OCI-LY7 (cell line): ENCODE data around the gene TTLL1. TPM values are rescaled to one million over a fixed set of nuclear protein-coding genes. Genes with fewer than 3 reads are reported as not detected.

ENCODE experiments used
- BruUV-seq: library from RNA; stranded (reverse); fragments of 400-500 nt; replicated peaks from 2 replicates; lab custom pipeline; 2021; lab: Mats Ljungman, UMichigan
- CTCF ChIA-PET: fragments of 300-600 bp; sonication (Branson Sonifier 250); formaldehyde crosslinking; loops from one replicate; lab custom pipeline; 2022; ENCODE audit warnings: antibody characterized with exemption; ENCODE audit not compliant: unreplicated experiment; lab: Charles Lee
- POLR2A ChIA-PET: fragments of 300-600 bp; sonication (Branson Sonifier 250); formaldehyde crosslinking; loops from one replicate; lab custom pipeline; 2022; ENCODE audit warnings: antibody characterized with exemption; lab: Charles Lee
- DNase-seq: peaks from one replicate; pipeline ENCODE4 v3.0.0-alpha.2; 2015; ENCODE audit warnings: low spot score
- H2AFZ ChIP-seq: fragments of 200-600 bp; sonication (generic), shearing (Covaris generic); 2 replicates; pipeline ENCODE4 v1.6.1; 2014; ENCODE audit warnings: mild to moderate bottlenecking, antibody characterized with exemption, low read length, moderate library complexity
- H3K27ac ChIP-seq: fragments of 200-600 bp; sonication (generic); 2 replicates; pipeline ENCODE4 v1.5.1; 2014; ENCODE audit warnings: mixed run types, low read depth, mild to moderate bottlenecking, moderate library complexity, low read length, inconsistent platforms; ENCODE audit not compliant: poor library complexity, severe bottlenecking
- H3K36me3 ChIP-seq: fragments of 200-600 bp; sonication (generic); 2 replicates; pipeline ENCODE4 v1.6.1; 2014; ENCODE audit warnings: mild to moderate bottlenecking, antibody characterized with exemption, low read length, moderate library complexity, mixed read lengths; ENCODE audit not compliant: insufficient read depth
- H3K4me1 ChIP-seq: fragments of 200-600 bp; sonication (generic); 2 replicates; pipeline ENCODE4 v1.5.1; 2014; ENCODE audit warnings: mild to moderate bottlenecking, low read length; ENCODE audit not compliant: insufficient read depth, poor library complexity, severe bottlenecking
- H3K4me2 ChIP-seq: fragments of 200-600 bp; sonication (generic); 2 replicates; pipeline ENCODE4 v1.6.1; 2014; ENCODE audit warnings: mild to moderate bottlenecking, low read length
- H3K4me3 ChIP-seq: fragments of 200-600 bp; sonication (generic); 2 replicates; pipeline ENCODE4 v1.5.1; 2014; ENCODE audit warnings: mild to moderate bottlenecking, low read depth, low read length; ENCODE audit not compliant: poor library complexity, severe bottlenecking
- H3K79me2 ChIP-seq: fragments of 200-600 bp; sonication (generic); 2 replicates; pipeline ENCODE4 v1.6.1; 2016; ENCODE audit warnings: low read depth, mild to moderate bottlenecking, low read length, moderate library complexity, mixed read lengths; ENCODE audit not compliant: insufficient read depth
- H3K9me2 ChIP-seq: fragments of 200-600 bp; sonication (generic); 2 replicates; pipeline ENCODE4 v1.6.1; 2016; ENCODE audit warnings: mild to moderate bottlenecking, low read length, mixed read lengths; ENCODE audit not compliant: insufficient read depth
- H3K9me3 ChIP-seq: fragments of 200-600 bp; sonication (generic); 2 replicates; pipeline ENCODE4 v1.6.1; 2014; ENCODE audit warnings: mild to moderate bottlenecking, mixed run types, low read length, mixed read lengths
- H4K20me1 ChIP-seq: fragments of 200-600 bp; sonication (generic); 2 replicates; pipeline ENCODE4 v1.6.1; 2014; ENCODE audit warnings: mild to moderate bottlenecking, antibody characterized with exemption, low read length, moderate library complexity, mixed read lengths; ENCODE audit not compliant: insufficient read depth
- CTCF ChIP-seq: fragments of 200-600 bp; sonication (generic); conservative IDR thresholded peaks from 2 replicates; pipeline ENCODE4 v1.5.1; 2014; ENCODE audit warnings: mild to moderate bottlenecking, antibody characterized with exemption, low read length, moderate library complexity, mixed read lengths
- EZH2phosphoT487 ChIP-seq: fragments of 200-600 bp; sonication (generic); IDR thresholded peaks from 2 replicates; pipeline ENCODE4 v1.6.1; 2018; ENCODE audit warnings: low read depth, borderline replicate concordance, mild to moderate bottlenecking, mixed run types, antibody characterized with exemption, low read length, moderate library complexity, mixed read lengths
- intact Hi-C: fragments of 100-400 bp; cut with micrococcal nuclease; formaldehyde crosslinking; loops from one replicate; pipeline ENCODE4 v1.10.0; 2022; ENCODE audit not compliant: unreplicated experiment
- total RNA-seq, 2 experiments: library from RNA; depleted of rRNA in 1 of 2; stranded (reverse); fragments of >200 nt in 1 of 2; shearing (Covaris generic) in 1 of 2; gene quantifications; 2 replicates each; pipeline ENCODE4 v1.2.3, GENCODE V29; 2014 to 2022

Gene TTLL1
- total RNA-seq, 2 experiments from 2014 or later, result 5.8 to 7.1 TPM

DNA sequence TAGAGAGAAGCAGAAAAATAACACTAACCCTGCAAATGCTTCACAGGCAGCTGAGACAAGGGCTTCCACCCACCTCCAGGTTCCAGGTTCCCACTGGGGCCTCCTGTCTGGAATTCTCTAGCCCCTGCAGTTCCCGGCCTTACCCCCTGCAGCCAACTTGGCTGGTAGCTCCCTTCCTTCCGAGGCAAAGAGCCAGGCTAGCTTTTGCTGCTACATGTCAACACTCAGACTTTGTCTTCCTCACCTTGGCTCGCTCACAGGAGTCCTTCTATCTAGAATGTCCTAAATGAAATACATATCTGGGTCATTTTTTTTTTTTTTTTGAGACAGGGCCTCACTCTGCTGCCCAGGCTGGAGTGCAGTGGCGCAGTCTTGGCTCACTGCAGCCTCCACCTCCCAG, 9.9 kb upstream of the TTLL1 start:
- no peaks in the 10 kb centered on the region for H3K9me2 ChIP-seq
- H3K79me2 ChIP-seq, result no peaks in the 10 kb centered on the region
- TF ChIP-seq CTCF, result no peak
- TF ChIP-seq EZH2phosphoT487, result no peak
- CTCF ChIA-PET, result no interaction called here
- intact Hi-C loops, result no loop called here
- peaks cover 5% of the 10 kb centered on the region; the same call in 1 of the 2 replicates for H3K9me3 ChIP-seq
- no TSS peak for BruUV-seq
- no peak overlapping the region for H2AFZ ChIP-seq
- H3K4me3 ChIP-seq, result no peak overlapping the region
- no peak overlapping the region for H3K4me2 ChIP-seq
- POLR2A ChIA-PET, result no interaction called here
- H3K36me3 ChIP-seq, result no peaks in the 10 kb centered on the region; the same call in 1 of the 2 replicates
- peaks cover 27% of the 10 kb centered on the region for H3K4me1 ChIP-seq
- DNase-seq, result no peak
- no peaks in the 10 kb centered on the region for H4K20me1 ChIP-seq
- H3K27ac ChIP-seq, result no peak overlapping the region

DNA sequence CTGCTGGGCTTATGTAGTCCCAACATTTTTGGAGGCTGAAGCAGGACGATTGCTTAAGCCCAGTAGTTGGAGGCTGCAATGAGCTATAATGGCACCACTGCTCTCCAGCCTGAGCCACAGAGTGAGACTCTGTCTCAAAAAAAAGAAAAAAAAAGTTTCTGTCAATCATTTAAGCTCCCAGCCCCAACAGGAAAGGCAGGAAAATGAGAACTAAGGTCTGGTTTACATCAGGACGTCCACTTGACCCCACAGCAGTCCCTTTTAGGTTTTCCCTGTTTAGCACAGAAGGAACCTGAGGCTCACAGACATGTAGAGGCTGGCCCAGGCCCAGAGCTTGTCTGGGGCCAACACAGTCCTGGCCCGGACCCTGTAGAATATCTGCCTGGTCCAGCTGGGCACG, 9.2 kb upstream of the TTLL1 start:
- ChIA-PET POLR2A (no interaction called here), CTCF (no interaction called here)
- no peak for DNase-seq
- H3K9me3 ChIP-seq, result peaks cover 5% of the 10 kb centered on the region; the same call in 1 of the 2 replicates
- H3K4me1 ChIP-seq, result peaks cover 26% of the 10 kb centered on the region
- no peaks in the 10 kb centered on the region for H3K79me2 ChIP-seq
- intact Hi-C loops, result no loop called here
- BruUV-seq, result no TSS peak
- H2AFZ ChIP-seq, result no peak overlapping the region
- H3K27ac ChIP-seq, result no peak overlapping the region
- H3K4me2 ChIP-seq, result no peak overlapping the region
- no peaks in the 10 kb centered on the region; the same call in 1 of the 2 replicates for H3K36me3 ChIP-seq
- no peaks in the 10 kb centered on the region for H3K9me2 ChIP-seq
- no peaks in the 10 kb centered on the region for H4K20me1 ChIP-seq
- H3K4me3 ChIP-seq, result no peak overlapping the region
- TF ChIP-seq CTCF (no peak), EZH2phosphoT487 (no peak)

DNA sequence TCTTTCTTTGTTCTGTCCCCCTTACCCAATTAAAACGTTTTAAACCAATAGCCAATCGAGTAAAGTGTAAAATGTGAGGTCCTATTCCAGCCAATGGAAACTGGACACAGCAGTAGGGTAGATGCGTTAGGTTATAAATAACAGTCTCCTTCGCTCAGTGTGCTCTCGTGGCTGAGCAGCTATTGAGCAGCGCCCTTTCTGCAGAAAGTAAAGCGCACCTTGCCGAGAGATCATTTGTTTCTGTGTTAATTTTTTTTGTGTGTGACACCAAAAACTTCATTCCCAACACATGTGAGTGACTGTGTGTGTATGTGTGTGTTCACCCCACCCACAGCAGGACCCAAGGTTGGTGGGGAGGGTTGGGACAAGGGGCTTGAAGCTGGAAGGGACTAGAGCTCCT, 7.2 kb upstream of the TTLL1 start:
- Histone ChIP-seq H3K36me3 (no peaks in the 10 kb centered on the region; the same call in 1 of the 2 replicates), H2AFZ (no peak overlapping the region), H3K27ac (no peak overlapping the region), H3K9me2 (no peaks in the 10 kb centered on the region), H3K79me2 (no peaks in the 10 kb centered on the region), H3K4me1 (peaks cover 25% of the 10 kb centered on the region), H4K20me1 (no peaks in the 10 kb centered on the region), H3K9me3 (peaks cover 5% of the 10 kb centered on the region; the same call in 1 of the 2 replicates), H3K4me3 (no peak overlapping the region), H3K4me2 (no peak overlapping the region)
- POLR2A ChIA-PET, result no interaction called here
- BruUV-seq, result no TSS peak
- intact Hi-C loops, result no loop called here
- CTCF ChIA-PET, result interaction anchor here (0.5 kb wide), 1 partner anchor 229 kb away, joined by 3 read pairs; no protein-coding TSS in a partner anchor
- DNase-seq, result no peak
- TF ChIP-seq EZH2phosphoT487, result no peak
- TF ChIP-seq CTCF, result no peak
